NB4 (cell line): ENCODE measurements around the gene CYP24A1.

ENCODE experiments used
- CTCF ChIP-seq: IDR thresholded peaks from one replicate; pipeline ENCODE4 v1.5.1; 2012; ENCODE audit warnings: low read depth, low read length
- MAX ChIP-seq: IDR thresholded peaks from 2 replicates; pipeline ENCODE4 v1.6.1; 2011; ENCODE audit warnings: low read depth, low read length
- POLR2A ChIP-seq: IDR thresholded peaks from 2 replicates; pipeline ENCODE4 v1.6.1; 2011; ENCODE audit warnings: mild to moderate bottlenecking; ENCODE audit not compliant: insufficient read length; ENCODE audit errors: extremely low read depth

GRCh38 chr20:54127855-54128574 lies 45.8 kb downstream of the CYP24A1 start:
- TF ChIP-seq POLR2A (no peak), CTCF (no peak), MAX (no peak)
